Measurements from ENCODE around the gene SCIMP. TPM values are rescaled to one million over a fixed set of nuclear protein-coding genes. Genes with fewer than 3 reads are reported as not detected.

Gene SCIMP
- polyA plus RNA-seq, 3 donors = 88.7 to 164 (median 98.4) TPM

DNA sequence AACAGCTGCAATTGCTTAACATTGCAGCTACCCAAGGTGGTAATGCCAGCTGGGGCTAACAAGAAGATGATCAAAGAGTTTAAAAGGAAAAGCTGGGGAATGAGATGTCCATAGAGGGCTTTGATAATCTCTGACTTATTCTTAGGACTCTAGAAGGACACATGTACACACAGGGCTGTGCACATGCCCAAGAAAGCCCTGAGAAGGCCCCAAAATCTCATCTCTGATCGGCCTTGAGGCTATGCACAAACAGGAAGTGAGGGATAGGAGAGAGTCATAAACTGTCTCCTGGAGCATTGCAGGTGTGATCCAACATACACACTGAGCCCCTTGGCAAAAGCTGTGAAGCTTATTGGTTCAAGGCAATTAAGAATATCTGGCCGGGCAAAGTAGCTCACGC, 30.2 kb upstream of the SCIMP start:
- DNase-seq = no peak
- Mint-ChIP-seq H3K4me1 (no peaks in the 10 kb centered on the region), H3K36me3 (no peaks in the 10 kb centered on the region), H3K27ac (no peak overlapping the region), H3K4me3 (no peak overlapping the region), H3K9me3 (peaks cover 0 to 4% (median 0%) of the 10 kb centered on the region in 7 donors), H3K27me3 (ENCODE audit: low read depth in 3 of 3) (peaks cover 0 to 2% (median under 1%) of the 10 kb centered on the region in 3 donors)
- no peak overlapping the region for H3K9ac ChIP-seq (ENCODE audit: insufficient read depth, low read length, poor library complexity, severe bottlenecking)
- H3K4me2 ChIP-seq (replicated peaks; ENCODE audit: extremely low read depth, low read length, poor library complexity, severe bottlenecking) = no peak overlapping the region
- no peaks in the 10 kb centered on the region for H3K36me3 ChIP-seq (replicated peaks in 1 of 2; ENCODE audit: control insufficient read depth in 1 of 2, insufficient read depth in 2 of 2, low read length in 2 of 2)
- TF ChIP-seq CTCF (IDR thresholded peaks at IDR 0.05) = no peak
- WGBS (ENCODE audit: insufficient coverage) = 100% methylated on average over 2 of the region's 3 CpGs
- H2AFZ ChIP-seq (ENCODE audit: insufficient read depth, low read depth, low read length, poor library complexity, severe bottlenecking) = no peak overlapping the region
- no peaks in the 10 kb centered on the region for H3K27me3 ChIP-seq (ENCODE audit: control insufficient read depth in 2 of 2, insufficient read depth in 2 of 2, low read length in 2 of 2)
- H3K4me1 ChIP-seq (ENCODE audit: control insufficient read depth in 1 of 2, insufficient read depth in 2 of 2, low read length in 2 of 2) = no peaks in the 10 kb centered on the region
- H3K79me2 ChIP-seq (ENCODE audit: insufficient read depth, low read length) = no peaks in the 10 kb centered on the region
- H3K27ac ChIP-seq (ENCODE audit: low read depth in 1 of 2, low read length in 2 of 2) = no peak overlapping the region
- H3K4me3 ChIP-seq (replicated peaks in 1 of 3; ENCODE audit: low read depth in 2 of 3, low read length in 3 of 3) = no peak overlapping the region
- no peaks in the 10 kb centered on the region for H4K20me1 ChIP-seq (ENCODE audit: insufficient read depth, low read length)
- no peaks in the 10 kb centered on the region for H3K9me3 ChIP-seq (replicated peaks in 1 of 2; ENCODE audit: control insufficient read depth in 1 of 2, insufficient read depth in 1 of 2, low read length in 2 of 2)
- intact Hi-C loops (cut with micrococcal nuclease) = no loop called here

GRCh38 chr17:5263441-5263840, 28.8 kb upstream of the SCIMP start:
- no peak overlapping the region for H3K4me2 ChIP-seq (replicated peaks; ENCODE audit: extremely low read depth, low read length, poor library complexity, severe bottlenecking)
- TF ChIP-seq CTCF (IDR thresholded peaks at IDR 0.05) = no peak
- WGBS (ENCODE audit: insufficient coverage) = 98% methylated on average over 5 of the region's 6 CpGs
- no peak for DNase-seq
- no peak overlapping the region for H3K27ac ChIP-seq (ENCODE audit: low read depth in 1 of 2, low read length in 2 of 2)
- H4K20me1 ChIP-seq (ENCODE audit: insufficient read depth, low read length) = no peaks in the 10 kb centered on the region
- Mint-ChIP-seq H3K4me1 (no peaks in the 10 kb centered on the region), H3K9me3 (peaks cover 0 to 4% (median 0%) of the 10 kb centered on the region in 7 donors), H3K36me3 (no peaks in the 10 kb centered on the region), H3K4me3 (no peak overlapping the region), H3K27ac (no peak overlapping the region), H3K27me3 (ENCODE audit: low read depth in 3 of 3) (no peaks in the 10 kb centered on the region)
- H3K36me3 ChIP-seq (replicated peaks in 1 of 2; ENCODE audit: control insufficient read depth in 1 of 2, insufficient read depth in 2 of 2, low read length in 2 of 2) = no peaks in the 10 kb centered on the region
- intact Hi-C loops (cut with micrococcal nuclease) = no loop called here
- H3K4me1 ChIP-seq (ENCODE audit: control insufficient read depth in 1 of 2, insufficient read depth in 2 of 2, low read length in 2 of 2) = no peaks in the 10 kb centered on the region
- no peaks in the 10 kb centered on the region for H3K27me3 ChIP-seq (ENCODE audit: control insufficient read depth in 2 of 2, insufficient read depth in 2 of 2, low read length in 2 of 2)
- no peaks in the 10 kb centered on the region for H3K79me2 ChIP-seq (ENCODE audit: insufficient read depth, low read length)
- H3K9me3 ChIP-seq (replicated peaks in 1 of 2; ENCODE audit: control insufficient read depth in 1 of 2, insufficient read depth in 1 of 2, low read length in 2 of 2) = no peaks in the 10 kb centered on the region
- no peak overlapping the region for H2AFZ ChIP-seq (ENCODE audit: insufficient read depth, low read depth, low read length, poor library complexity, severe bottlenecking)
- H3K9ac ChIP-seq (ENCODE audit: insufficient read depth, low read length, poor library complexity, severe bottlenecking) = no peak overlapping the region
- H3K4me3 ChIP-seq (replicated peaks in 1 of 3; ENCODE audit: low read depth in 2 of 3, low read length in 3 of 3) = no peak overlapping the region
